Measurements from ENCODE around the gene ROR1. TPM values are rescaled to one million over a fixed set of nuclear protein-coding genes. Genes with fewer than 3 reads are reported as not detected.
A peak's percentile ranks its signal among the peaks of the same experiment; 100 is the strongest.

Gene ROR1
- total RNA-seq, 1 donor from 2014 or later, result 0.26 TPM

- TF ChIP-seq CTCF (IDR thresholded peaks at IDR 0.05; ENCODE audit: insufficient read depth, low read length, severe bottlenecking), result no peak
- Histone ChIP-seq H3K4me3 (ENCODE audit: low read depth, low read length) (no peak overlapping the region), H3K36me3 (ENCODE audit: control insufficient read depth, insufficient read depth, low read length) (no peaks in the 10 kb centered on the region), H3K27me3 (ENCODE audit: control insufficient read depth, insufficient read depth, low read length) (no peaks in the 10 kb centered on the region)
- DNase-seq (ENCODE audit: low read depth), result peak; percentile 99
- peak; percentile 70 for FAIRE-seq
Observed at GRCh38 chr1:63731117-63732043, 42.4 kb upstream of the ROR1 start.

GRCh38 chr1:63732666-63733065, 41.2 kb upstream of the ROR1 start:
- FAIRE-seq (no peak), DNase-seq (ENCODE audit: low read depth) (no peak)
- no peak overlapping the region for H3K4me3 ChIP-seq (ENCODE audit: low read depth, low read length)
- H3K36me3 ChIP-seq (ENCODE audit: control insufficient read depth, insufficient read depth, low read length), result no peaks in the 10 kb centered on the region
- H3K27me3 ChIP-seq (ENCODE audit: control insufficient read depth, insufficient read depth, low read length), result no peaks in the 10 kb centered on the region
- no peak for TF ChIP-seq CTCF (IDR thresholded peaks at IDR 0.05; ENCODE audit: insufficient read depth, low read length, severe bottlenecking)

- no peak for TF ChIP-seq CTCF (IDR thresholded peaks at IDR 0.05; ENCODE audit: insufficient read depth, low read length, severe bottlenecking)
- no peak for FAIRE-seq
- no peaks in the 10 kb centered on the region for H3K36me3 ChIP-seq (ENCODE audit: control insufficient read depth, insufficient read depth, low read length)
- no peak for DNase-seq (ENCODE audit: low read depth)
- H3K27me3 ChIP-seq (ENCODE audit: control insufficient read depth, insufficient read depth, low read length), result no peaks in the 10 kb centered on the region
- no peak overlapping the region for H3K4me3 ChIP-seq (ENCODE audit: low read depth, low read length)
Observed at GRCh38 chr1:63738772-63739171, 35.0 kb upstream of the ROR1 start.

- TF ChIP-seq CTCF (IDR thresholded peaks at IDR 0.05; ENCODE audit: insufficient read depth, low read length, severe bottlenecking), result no peak
- FAIRE-seq (no peak), DNase-seq (ENCODE audit: low read depth) (peak; percentile 49)
- H3K36me3 ChIP-seq (ENCODE audit: control insufficient read depth, insufficient read depth, low read length), result no peaks in the 10 kb centered on the region
- no peak overlapping the region for H3K4me3 ChIP-seq (ENCODE audit: low read depth, low read length)
- H3K27me3 ChIP-seq (ENCODE audit: control insufficient read depth, insufficient read depth, low read length), result no peaks in the 10 kb centered on the region
Observed at GRCh38 chr1:63739452-63739851, 34.4 kb upstream of the ROR1 start.

GRCh38 chr1:63740432-63740831, 33.4 kb upstream of the ROR1 start:
- FAIRE-seq, result no peak

More at GRCh38 chr1:63740432-63740831, 33.4 kb upstream of the ROR1 start:
- no peak overlapping the region for H3K4me3 ChIP-seq (ENCODE audit: low read depth, low read length)
- peak; percentile 21 for DNase-seq (ENCODE audit: low read depth)
- H3K27me3 ChIP-seq (ENCODE audit: control insufficient read depth, insufficient read depth, low read length), result no peaks in the 10 kb centered on the region
- no peak for TF ChIP-seq CTCF (IDR thresholded peaks at IDR 0.05; ENCODE audit: insufficient read depth, low read length, severe bottlenecking)
- H3K36me3 ChIP-seq (ENCODE audit: control insufficient read depth, insufficient read depth, low read length), result no peaks in the 10 kb centered on the region
